ENCODE measurements around the gene AFAP1L1. TPM values are rescaled to one million over a fixed set of nuclear protein-coding genes. Genes with fewer than 3 reads are reported as not detected.

AFAP1L1 gene
- total RNA-seq, 1 experiment from 2014 or later = 0.45 TPM

- Histone ChIP-seq H3K9me3 (replicated peaks) (0 out of 2 replicates have a peak, but pooled peaks cover 3% of the 10 kb centered on the region), H3K27ac (no peak overlapping the region), H3K4me1 (no peaks in the 10 kb centered on the region), H3K36me3 (no peaks in the 10 kb centered on the region), H3K4me3 (no peak overlapping the region), H3K27me3 (no peaks in the 10 kb centered on the region; the same call in 1 of the 2 replicates)
- DNase-seq = no peak
Observed at GRCh38 chr5:149247726-149248125, 23.9 kb upstream of the AFAP1L1 start.

GRCh38 chr5:149251546-149251945, 20.1 kb upstream of the AFAP1L1 start:
- Histone ChIP-seq H3K27ac (no peak overlapping the region), H3K4me3 (no peak overlapping the region), H3K9me3 (replicated peaks) (0 out of 2 replicates have a peak, but pooled peaks cover 3% of the 10 kb centered on the region), H3K4me1 (no peaks in the 10 kb centered on the region), H3K27me3 (no peaks in the 10 kb centered on the region; the same call in 1 of the 2 replicates), H3K36me3 (no peaks in the 10 kb centered on the region)
- no peak for DNase-seq

GRCh38 chr5:149254506-149254905, 17.2 kb upstream of the AFAP1L1 start:
- Histone ChIP-seq H3K27ac (no peak overlapping the region), H3K9me3 (replicated peaks) (no peaks in the 10 kb centered on the region), H3K27me3 (no peaks in the 10 kb centered on the region; the same call in 1 of the 2 replicates), H3K4me3 (no peak overlapping the region), H3K36me3 (no peaks in the 10 kb centered on the region), H3K4me1 (no peaks in the 10 kb centered on the region)
- peak; percentile 23 to 50 for DNase-seq

GRCh38 chr5:149256451-149256850, 15.2 kb upstream of the AFAP1L1 start:
- H3K27me3 ChIP-seq = no peaks in the 10 kb centered on the region; the same call in 1 of the 2 replicates
- H3K9me3 ChIP-seq (replicated peaks) = no peaks in the 10 kb centered on the region
- no peak for DNase-seq
- H3K36me3 ChIP-seq = no peaks in the 10 kb centered on the region
- H3K4me1 ChIP-seq = no peaks in the 10 kb centered on the region
- no peak overlapping the region for H3K4me3 ChIP-seq
- no peak overlapping the region for H3K27ac ChIP-seq

- no peaks in the 10 kb centered on the region; the same call in 1 of the 2 replicates for H3K27me3 ChIP-seq
- H3K9me3 ChIP-seq (replicated peaks) = no peaks in the 10 kb centered on the region
- H3K36me3 ChIP-seq = no peaks in the 10 kb centered on the region
- DNase-seq = no peak
- no peaks in the 10 kb centered on the region for H3K4me1 ChIP-seq
- H3K27ac ChIP-seq = no peak overlapping the region
- H3K4me3 ChIP-seq = no peak overlapping the region
Observed at GRCh38 chr5:149257131-149257530, 14.5 kb upstream of the AFAP1L1 start.

GRCh38 chr5:149257889-149258705, 13.6 kb upstream of the AFAP1L1 start:
- no peaks in the 10 kb centered on the region for H3K9me3 ChIP-seq (replicated peaks)
- no peak overlapping the region for H3K4me3 ChIP-seq
- no peak overlapping the region for H3K27ac ChIP-seq
- DNase-seq = no peak
- no peaks in the 10 kb centered on the region for H3K4me1 ChIP-seq
- no peaks in the 10 kb centered on the region; the same call in 1 of the 2 replicates for H3K27me3 ChIP-seq
- no peaks in the 10 kb centered on the region for H3K36me3 ChIP-seq

GRCh38 chr5:149260761-149261160, 10.9 kb upstream of the AFAP1L1 start:
- DNase-seq = no peak
- H3K27ac ChIP-seq = no peak overlapping the region
- no peaks in the 10 kb centered on the region for H3K36me3 ChIP-seq
- H3K4me3 ChIP-seq = no peak overlapping the region
- no peaks in the 10 kb centered on the region for H3K4me1 ChIP-seq
- H3K9me3 ChIP-seq (replicated peaks) = no peaks in the 10 kb centered on the region
- no peaks in the 10 kb centered on the region; the same call in 1 of the 2 replicates for H3K27me3 ChIP-seq

GRCh38 chr5:149261246-149261645, 10.4 kb upstream of the AFAP1L1 start:
- no peak for DNase-seq
- Histone ChIP-seq H3K27me3 (no peaks in the 10 kb centered on the region; the same call in 1 of the 2 replicates), H3K9me3 (replicated peaks) (no peaks in the 10 kb centered on the region), H3K4me3 (no peak overlapping the region), H3K36me3 (no peaks in the 10 kb centered on the region), H3K27ac (no peak overlapping the region), H3K4me1 (no peaks in the 10 kb centered on the region)

GRCh38 chr5:149262315-149262714, 9.3 kb upstream of the AFAP1L1 start:
- Histone ChIP-seq H3K27ac (no peak overlapping the region), H3K9me3 (replicated peaks) (no peaks in the 10 kb centered on the region), H3K4me1 (no peaks in the 10 kb centered on the region), H3K27me3 (no peaks in the 10 kb centered on the region; the same call in 1 of the 2 replicates), H3K4me3 (no peak overlapping the region), H3K36me3 (no peaks in the 10 kb centered on the region)
- no peak for DNase-seq

- DNase-seq = no peak
- no peaks in the 10 kb centered on the region; the same call in 1 of the 2 replicates for H3K27me3 ChIP-seq
- no peaks in the 10 kb centered on the region for H3K36me3 ChIP-seq
- H3K4me3 ChIP-seq = no peak overlapping the region
- H3K27ac ChIP-seq = no peak overlapping the region
- no peaks in the 10 kb centered on the region for H3K4me1 ChIP-seq
- H3K9me3 ChIP-seq (replicated peaks) = no peaks in the 10 kb centered on the region; the same call in 1 of the 2 replicates
Observed at GRCh38 chr5:149264439-149265067, 7.1 kb upstream of the AFAP1L1 start.

GRCh38 chr5:149265068-149265465, 6.6 kb upstream of the AFAP1L1 start:
- Histone ChIP-seq H3K27ac (no peak overlapping the region), H3K9me3 (replicated peaks) (no peaks in the 10 kb centered on the region; the same call in 1 of the 2 replicates), H3K36me3 (no peaks in the 10 kb centered on the region), H3K27me3 (no peaks in the 10 kb centered on the region), H3K4me3 (no peak overlapping the region), H3K4me1 (no peaks in the 10 kb centered on the region)
- DNase-seq = no peak

GRCh38 chr5:149265597-149265996, 6.1 kb upstream of the AFAP1L1 start:
- no peak overlapping the region for H3K27ac ChIP-seq
- H3K36me3 ChIP-seq = no peaks in the 10 kb centered on the region
- no peaks in the 10 kb centered on the region; the same call in 1 of the 2 replicates for H3K9me3 ChIP-seq (replicated peaks)
- H3K27me3 ChIP-seq = no peaks in the 10 kb centered on the region
- no peak overlapping the region for H3K4me3 ChIP-seq
- peak in 1 of 2 experiments; percentile 27 for DNase-seq
- H3K4me1 ChIP-seq = no peaks in the 10 kb centered on the region

- DNase-seq = peak in 1 of 2 experiments; percentile 27
- Histone ChIP-seq H3K27ac (no peak overlapping the region), H3K36me3 (no peaks in the 10 kb centered on the region), H3K4me1 (no peaks in the 10 kb centered on the region), H3K27me3 (peaks cover 4% of the 10 kb centered on the region; the same call in 1 of the 2 replicates), H3K4me3 (no peak overlapping the region), H3K9me3 (replicated peaks) (no peaks in the 10 kb centered on the region; the same call in 1 of the 2 replicates)
Observed at GRCh38 chr5:149267241-149267973, 4.3 kb upstream of the AFAP1L1 start.

GRCh38 chr5:149268928-149269557, 2.6 kb upstream of the AFAP1L1 start:
- H3K9me3 ChIP-seq (replicated peaks) = no peaks in the 10 kb centered on the region; the same call in 1 of the 2 replicates
- peaks cover 6% of the 10 kb centered on the region; the same call in 1 of the 2 replicates for H3K27me3 ChIP-seq
- H3K36me3 ChIP-seq = no peaks in the 10 kb centered on the region
- H3K4me1 ChIP-seq = no peaks in the 10 kb centered on the region
- no peak overlapping the region for H3K4me3 ChIP-seq
- no peak overlapping the region for H3K27ac ChIP-seq
- DNase-seq = peak in 1 of 2 experiments; percentile 77
